Activated B cell treated with CpG ODN at 0.5 μM for 24 hours (primary cell): ENCODE measurements around the gene ARID3C. TPM values are rescaled to one million over a fixed set of nuclear protein-coding genes. Genes with fewer than 3 reads are reported as not detected.

Experiments
- ATAC-seq: fragments of 200-7000 bp; cut with Tn5 transposase; one replicate; pipeline ENCODE4 v1.10.0; 2021; ENCODE audit warnings: low read depth, mild to moderate bottlenecking, moderate library complexity
- CTCF ChIA-PET: fragments of 350-600 bp; sonication (Branson Sonifier 250); formaldehyde crosslinking; loops from one replicate; lab custom pipeline; 2021; ENCODE audit warnings: antibody characterized with exemption; lab: Charles Lee
- POLR2A ChIA-PET: fragments of 350-600 bp; sonication (Branson Sonifier 250); formaldehyde crosslinking; loops from one replicate; lab custom pipeline; 2021; ENCODE audit warnings: antibody characterized with exemption; lab: Charles Lee
- DNase-seq: peaks from one replicate; pipeline ENCODE4 v3.0.0; 2022
- H3K27ac Mint-ChIP-seq: one replicate; pipeline ENCODE4 v1.8.0; 2020; ENCODE audit warnings: mixed read lengths
- H3K27me3 Mint-ChIP-seq: one replicate; pipeline ENCODE4 v1.8.0; 2021; ENCODE audit warnings: mixed read lengths
- H3K36me3 Mint-ChIP-seq: one replicate; pipeline ENCODE4 v1.8.0; 2021; ENCODE audit warnings: low read depth, mixed read lengths
- H3K4me1 Mint-ChIP-seq: one replicate; pipeline ENCODE4 v1.8.0; 2021; ENCODE audit warnings: mixed read lengths
- H3K4me3 Mint-ChIP-seq: one replicate; pipeline ENCODE4 v1.8.0; 2020; ENCODE audit warnings: mild to moderate bottlenecking, mixed read lengths
- H3K9me3 Mint-ChIP-seq: one replicate; pipeline ENCODE4 v1.8.0; 2020; ENCODE audit warnings: mixed read lengths
- intact Hi-C: fragments of 100-400 bp; cut with micrococcal nuclease; formaldehyde crosslinking; loops from one replicate; pipeline ENCODE4 v1.15.1; 2024
- total RNA-seq: library from RNA; stranded (reverse); gene quantifications from 2 replicates; pipeline ENCODE4 v1.2.3, GENCODE V29; 2022
- TF ChIP-seq, protein P1 (sequence below): fragments of 200-600 bp; IDR thresholded peaks from one replicate; pipeline ENCODE4 v1.8.0; 2022; ENCODE audit warnings: antibody characterized with exemption, mild to moderate bottlenecking

ARID3C gene
- total RNA-seq, 1 donor from 2014 or later: not detected

DNA sequence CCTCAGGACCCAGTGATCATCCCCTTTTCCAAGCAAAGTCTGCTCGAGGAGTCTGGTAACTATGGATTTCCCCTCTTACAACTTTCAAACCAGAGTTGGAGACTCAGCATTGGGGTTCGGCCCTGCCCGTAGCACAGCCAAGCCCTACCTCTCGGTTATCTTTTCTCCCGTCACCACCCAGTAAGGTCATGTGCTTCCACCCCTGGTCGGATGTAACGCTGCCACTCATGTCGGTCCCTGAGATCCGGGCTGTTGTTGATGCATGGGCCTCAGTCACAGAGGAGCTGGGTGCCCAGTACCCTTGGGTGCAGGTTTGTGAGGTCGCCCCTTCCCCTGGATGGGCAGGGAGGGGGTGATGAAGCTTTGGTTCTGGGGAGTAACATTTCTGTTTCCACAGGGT lies 18.8 kb upstream of the ARID3C start:
- Mint-ChIP-seq H3K36me3 (peaks cover 32% of the 10 kb centered on the region), H3K4me1 (peaks cover 29% of the 10 kb centered on the region), H3K4me3 (peak overlapping the region; percentile 92), H3K9me3 (no peaks in the 10 kb centered on the region), H3K27ac (no peak overlapping the region), H3K27me3 (no peaks in the 10 kb centered on the region)
- ChIA-PET CTCF (interaction anchor here (1.4 to 3.4 kb wide), 6 partner anchors 9 to 54 kb away, joined by 3 to 24 read pairs (median 12); partner anchors contain the start of genes DCTN3 and SIGMAR1), POLR2A (interaction anchor here (1.6 to 3.4 kb wide), 4 partner anchors 10 to 35 kb away, joined by 5 to 44 read pairs (median 12); partner anchors contain the start of genes RPP25L and SIGMAR1)
- TF ChIP-seq, protein P1, sequence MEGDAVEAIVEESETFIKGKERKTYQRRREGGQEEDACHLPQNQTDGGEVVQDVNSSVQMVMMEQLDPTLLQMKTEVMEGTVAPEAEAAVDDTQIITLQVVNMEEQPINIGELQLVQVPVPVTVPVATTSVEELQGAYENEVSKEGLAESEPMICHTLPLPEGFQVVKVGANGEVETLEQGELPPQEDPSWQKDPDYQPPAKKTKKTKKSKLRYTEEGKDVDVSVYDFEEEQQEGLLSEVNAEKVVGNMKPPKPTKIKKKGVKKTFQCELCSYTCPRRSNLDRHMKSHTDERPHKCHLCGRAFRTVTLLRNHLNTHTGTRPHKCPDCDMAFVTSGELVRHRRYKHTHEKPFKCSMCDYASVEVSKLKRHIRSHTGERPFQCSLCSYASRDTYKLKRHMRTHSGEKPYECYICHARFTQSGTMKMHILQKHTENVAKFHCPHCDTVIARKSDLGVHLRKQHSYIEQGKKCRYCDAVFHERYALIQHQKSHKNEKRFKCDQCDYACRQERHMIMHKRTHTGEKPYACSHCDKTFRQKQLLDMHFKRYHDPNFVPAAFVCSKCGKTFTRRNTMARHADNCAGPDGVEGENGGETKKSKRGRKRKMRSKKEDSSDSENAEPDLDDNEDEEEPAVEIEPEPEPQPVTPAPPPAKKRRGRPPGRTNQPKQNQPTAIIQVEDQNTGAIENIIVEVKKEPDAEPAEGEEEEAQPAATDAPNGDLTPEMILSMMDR: no peak
- no peak for ATAC-seq
- intact Hi-C loops: loop anchor here (5.0 kb wide), 2 partner anchors 35 to 465 kb away; partner anchors contain the start of gene RPP25L
- no peak for DNase-seq

DNA sequence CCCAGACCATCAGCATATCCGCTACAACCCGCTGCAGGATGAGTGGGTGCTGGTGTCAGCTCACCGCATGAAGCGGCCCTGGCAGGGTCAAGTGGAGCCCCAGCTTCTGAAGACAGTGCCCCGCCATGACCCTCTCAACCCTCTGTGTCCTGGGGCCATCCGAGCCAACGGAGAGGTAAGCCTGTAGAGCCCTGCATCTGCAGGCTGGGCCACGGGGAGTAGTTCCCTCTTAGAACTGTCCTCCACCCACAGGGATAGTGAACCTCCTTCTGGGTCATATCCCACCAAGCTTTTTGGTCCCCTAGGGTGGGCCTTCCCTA lies 18.2 kb upstream of the ARID3C start:
- Mint-ChIP-seq H3K4me1 (peaks cover 25% of the 10 kb centered on the region), H3K4me3 (peak overlapping the region; percentile 92), H3K27ac (peak overlapping the region; percentile 80), H3K36me3 (peaks cover 32% of the 10 kb centered on the region), H3K9me3 (no peaks in the 10 kb centered on the region), H3K27me3 (no peaks in the 10 kb centered on the region)
- ChIA-PET CTCF (interaction anchor here (1.2 to 3.4 kb wide), 8 partner anchors 9 to 55 kb away, joined by 3 to 24 read pairs (median 10); partner anchors contain the start of genes ARID3C, CCL27, DCTN3 and SIGMAR1), POLR2A (interaction anchor here (0.6 to 3.4 kb wide), 7 partner anchors 9 to 598 kb away, joined by 5 to 44 read pairs (median 9); partner anchors contain the start of genes DCTN3, RPP25L, SIGMAR1 and UBAP2)
- ATAC-seq (no peak), DNase-seq (no peak)
- TF ChIP-seq, protein P1: no peak
- intact Hi-C loops: loop anchor here (5.0 kb wide), 2 partner anchors 35 to 465 kb away; partner anchors contain the start of gene RPP25L

DNA sequence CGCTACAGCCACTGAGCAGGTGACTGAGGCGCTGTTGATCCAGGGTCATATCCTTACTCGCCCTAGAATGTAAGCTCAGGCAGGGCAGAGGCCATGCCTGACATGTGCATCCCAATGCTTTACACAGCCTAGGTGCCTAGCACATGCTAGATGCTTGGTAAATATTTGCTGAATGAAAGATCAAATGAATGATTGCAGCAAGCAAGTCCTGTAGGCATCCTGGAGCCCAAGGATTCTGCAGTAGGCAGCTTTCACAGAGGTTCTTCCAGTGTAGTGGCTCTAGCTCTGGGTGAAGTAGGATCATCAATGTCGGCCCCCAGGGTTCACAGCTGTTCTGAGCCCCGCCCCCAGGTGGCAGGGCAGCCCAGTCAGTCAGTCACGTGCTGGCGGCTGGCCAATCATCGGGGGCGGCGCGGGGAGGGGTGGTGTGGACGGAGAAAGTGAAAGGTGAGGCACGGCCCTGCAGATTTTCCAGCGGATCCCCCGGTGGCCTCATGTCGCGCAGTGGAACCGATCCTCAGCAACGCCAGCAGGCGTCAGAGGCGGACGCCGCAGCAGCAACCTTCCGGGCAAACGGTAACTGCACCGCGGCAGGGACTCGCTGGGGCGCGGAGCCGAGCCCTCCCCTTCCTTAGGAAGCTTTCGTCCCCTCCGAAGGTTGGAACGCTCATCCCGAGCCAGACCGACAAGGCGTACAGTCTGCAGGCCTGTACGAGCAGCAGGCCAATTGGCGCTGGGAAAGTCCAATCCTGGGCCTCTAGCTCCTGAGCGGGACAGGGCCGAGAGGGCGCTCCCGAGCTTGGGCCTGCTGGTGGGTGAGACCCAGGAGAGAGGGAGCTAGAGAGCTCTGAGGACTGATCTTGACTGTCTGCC lies 17.6 kb upstream of the ARID3C start, which contains the start of gene GALT:
Gene GALT, plus strand, starts transcription at position 465 of the 873 bp plus-strand sequence. Its CDS starts 30 bp downstream, at position 495.
- H3K4me1 Mint-ChIP-seq: peaks cover 25% of the 10 kb centered on the region

DNA sequence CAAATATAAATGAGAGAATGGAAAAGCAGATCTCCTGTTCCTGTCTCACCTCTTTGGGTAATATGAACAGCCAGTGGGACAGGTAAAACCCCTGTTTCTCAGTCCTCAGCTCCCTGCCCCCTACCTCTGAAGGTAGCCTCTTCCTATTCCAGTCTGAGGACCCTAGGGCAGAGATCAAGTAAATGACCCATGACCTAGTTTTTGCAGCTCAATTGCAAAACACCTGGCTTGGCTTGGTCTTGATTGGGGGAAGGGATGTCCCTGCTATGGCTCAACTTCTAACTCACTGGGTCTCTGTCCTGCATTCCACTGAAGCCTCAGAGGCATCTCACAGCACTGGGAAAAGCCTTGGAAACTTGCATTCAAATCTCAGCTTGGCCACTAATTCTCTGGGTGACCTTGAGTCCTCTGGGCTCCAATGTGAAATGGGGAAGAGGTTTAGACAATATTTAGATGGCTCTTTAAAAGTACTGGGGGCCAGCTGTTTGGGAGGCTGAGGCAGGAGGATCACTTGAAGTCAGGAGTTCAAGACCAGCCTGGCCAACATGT lies 16.0 kb upstream of the ARID3C start:
- TF ChIP-seq, protein P1: no peak
- H3K4me1 Mint-ChIP-seq: peaks cover 25% of the 10 kb centered on the region
- no peak for ATAC-seq
- intact Hi-C loops: loop anchor here (5.0 kb wide), 2 partner anchors 33 to 467 kb away; partner anchors contain the start of gene RPP25L
- CTCF ChIA-PET: interaction anchor here (3.4 kb wide), 1 partner anchor 57 kb away, joined by 18 read pairs; no protein-coding TSS in a partner anchor
- POLR2A ChIA-PET: interaction anchor here (1.1 kb wide), 1 partner anchor 8 kb away, joined by 4 read pairs; no protein-coding TSS in a partner anchor
- H3K27ac Mint-ChIP-seq: no peak overlapping the region
- H3K9me3 Mint-ChIP-seq: no peaks in the 10 kb centered on the region
- H3K27me3 Mint-ChIP-seq: no peaks in the 10 kb centered on the region
- H3K4me3 Mint-ChIP-seq: no peak overlapping the region
- no peak for DNase-seq
- H3K36me3 Mint-ChIP-seq: peaks cover 24% of the 10 kb centered on the region

More for the DNA sequence above, 17.6 kb upstream of the ARID3C start, which contains the start of gene GALT:
- no peaks in the 10 kb centered on the region for H3K27me3 Mint-ChIP-seq
- ChIA-PET POLR2A (interaction anchor here (0.6 to 3.4 kb wide), 9 partner anchors 9 to 598 kb away, joined by 3 to 44 read pairs (median 8); partner anchors contain the start of genes DCTN3, RPP25L, SIGMAR1 and UBAP2), CTCF (interaction anchor here (0.7 to 3.4 kb wide), 9 partner anchors 9 to 56 kb away, joined by 3 to 24 read pairs (median 8); partner anchors contain the start of genes ARID3C, CCL27, DCTN3 and SIGMAR1)
- H3K4me3 Mint-ChIP-seq: peak within 1 kb of the TSS; percentile 92
- H3K27ac Mint-ChIP-seq: peak within 1 kb of the TSS; percentile 80
- H3K9me3 Mint-ChIP-seq: no peaks in the 10 kb centered on the region
- peaks cover 32% of the 10 kb centered on the region for H3K36me3 Mint-ChIP-seq
- TF ChIP-seq, protein P1: no peak
- peak; percentile 96 for DNase-seq
- intact Hi-C loops: loop anchor here (1.0 to 5.0 kb wide), 6 partner anchors 9 to 466 kb away; partner anchors contain the start of genes DCTN3, RPP25L and SIGMAR1
- peak; percentile 96 for ATAC-seq
